Measurements from ENCODE around the gene IQSEC1. TPM values are rescaled to one million over a fixed set of nuclear protein-coding genes. Genes with fewer than 3 reads are reported as not detected.

IQSEC1 gene
- polyA plus RNA-seq, 3 donors: 17.7 to 61.7 (median 30.3) TPM

DNA sequence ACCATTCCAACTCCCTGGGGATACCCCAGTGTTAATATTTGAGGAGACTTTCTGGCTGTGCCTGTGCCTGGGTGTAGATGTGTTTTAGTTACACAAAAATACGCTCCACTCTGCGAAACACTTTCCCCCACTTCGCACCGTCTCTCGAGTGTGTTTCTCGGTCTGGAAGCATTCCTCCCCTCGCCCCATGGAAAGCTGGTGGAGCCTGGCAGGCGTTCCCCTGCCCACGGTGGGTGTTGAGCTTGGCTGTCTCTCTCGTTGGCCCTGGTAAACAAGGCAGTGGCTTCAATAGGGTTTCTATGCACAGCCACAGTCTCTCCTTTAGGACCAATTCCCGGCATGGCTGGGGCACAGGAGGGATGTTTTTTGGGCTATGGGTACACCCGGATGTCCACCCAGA lies 19.3 kb downstream of the IQSEC1 start:
- H3K27me3 ChIP-seq (ENCODE audit: control insufficient read depth in 2 of 2, insufficient read depth in 2 of 2, low read length in 2 of 2): no peaks in the 10 kb centered on the region
- H3K79me2 ChIP-seq (ENCODE audit: insufficient read depth, low read length): no peaks in the 10 kb centered on the region
- H3K27ac Mint-ChIP-seq: no peak overlapping the region
- peaks cover 0 to 1% (median 0%) of the 10 kb centered on the region in 7 donors for H3K9me3 Mint-ChIP-seq
- no peaks in the 10 kb centered on the region for H3K4me1 ChIP-seq (ENCODE audit: control insufficient read depth in 1 of 2, insufficient read depth in 2 of 2, low read length in 2 of 2)
- no peaks in the 10 kb centered on the region for H3K36me3 ChIP-seq (replicated peaks in 1 of 2; ENCODE audit: control insufficient read depth in 1 of 2, insufficient read depth in 2 of 2, low read length in 2 of 2)
- no peaks in the 10 kb centered on the region for H3K36me3 Mint-ChIP-seq
- no peak overlapping the region for H3K4me2 ChIP-seq (replicated peaks; ENCODE audit: extremely low read depth, low read length, poor library complexity, severe bottlenecking)
- H3K27me3 Mint-ChIP-seq (ENCODE audit: low read depth in 3 of 3): peaks cover 3 to 13% (median 8%) of the 10 kb centered on the region in 3 donors
- H3K9ac ChIP-seq (ENCODE audit: insufficient read depth, low read length, poor library complexity, severe bottlenecking): no peak overlapping the region
- no peak overlapping the region for H3K4me3 Mint-ChIP-seq
- TF ChIP-seq, protein P1, sequence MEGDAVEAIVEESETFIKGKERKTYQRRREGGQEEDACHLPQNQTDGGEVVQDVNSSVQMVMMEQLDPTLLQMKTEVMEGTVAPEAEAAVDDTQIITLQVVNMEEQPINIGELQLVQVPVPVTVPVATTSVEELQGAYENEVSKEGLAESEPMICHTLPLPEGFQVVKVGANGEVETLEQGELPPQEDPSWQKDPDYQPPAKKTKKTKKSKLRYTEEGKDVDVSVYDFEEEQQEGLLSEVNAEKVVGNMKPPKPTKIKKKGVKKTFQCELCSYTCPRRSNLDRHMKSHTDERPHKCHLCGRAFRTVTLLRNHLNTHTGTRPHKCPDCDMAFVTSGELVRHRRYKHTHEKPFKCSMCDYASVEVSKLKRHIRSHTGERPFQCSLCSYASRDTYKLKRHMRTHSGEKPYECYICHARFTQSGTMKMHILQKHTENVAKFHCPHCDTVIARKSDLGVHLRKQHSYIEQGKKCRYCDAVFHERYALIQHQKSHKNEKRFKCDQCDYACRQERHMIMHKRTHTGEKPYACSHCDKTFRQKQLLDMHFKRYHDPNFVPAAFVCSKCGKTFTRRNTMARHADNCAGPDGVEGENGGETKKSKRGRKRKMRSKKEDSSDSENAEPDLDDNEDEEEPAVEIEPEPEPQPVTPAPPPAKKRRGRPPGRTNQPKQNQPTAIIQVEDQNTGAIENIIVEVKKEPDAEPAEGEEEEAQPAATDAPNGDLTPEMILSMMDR (IDR thresholded peaks at IDR 0.05): no peak
- no peak for DNase-seq
- H2AFZ ChIP-seq (ENCODE audit: insufficient read depth, low read depth, low read length, poor library complexity, severe bottlenecking): no peak overlapping the region
- no peak overlapping the region for H3K27ac ChIP-seq (ENCODE audit: low read depth in 1 of 2, low read length in 2 of 2)
- no peaks in the 10 kb centered on the region for H3K9me3 ChIP-seq (replicated peaks in 1 of 2; ENCODE audit: control insufficient read depth in 1 of 2, insufficient read depth in 1 of 2, low read length in 2 of 2)
- H4K20me1 ChIP-seq (ENCODE audit: insufficient read depth, low read length): no peaks in the 10 kb centered on the region
- WGBS (ENCODE audit: insufficient coverage): 99% methylated on average over 8 of the region's 12 CpGs
- intact Hi-C loops (cut with micrococcal nuclease): no loop called here
- no peaks in the 10 kb centered on the region for H3K4me1 Mint-ChIP-seq
- no peak overlapping the region for H3K4me3 ChIP-seq (replicated peaks in 1 of 3; ENCODE audit: low read depth in 2 of 3, low read length in 3 of 3)

DNA sequence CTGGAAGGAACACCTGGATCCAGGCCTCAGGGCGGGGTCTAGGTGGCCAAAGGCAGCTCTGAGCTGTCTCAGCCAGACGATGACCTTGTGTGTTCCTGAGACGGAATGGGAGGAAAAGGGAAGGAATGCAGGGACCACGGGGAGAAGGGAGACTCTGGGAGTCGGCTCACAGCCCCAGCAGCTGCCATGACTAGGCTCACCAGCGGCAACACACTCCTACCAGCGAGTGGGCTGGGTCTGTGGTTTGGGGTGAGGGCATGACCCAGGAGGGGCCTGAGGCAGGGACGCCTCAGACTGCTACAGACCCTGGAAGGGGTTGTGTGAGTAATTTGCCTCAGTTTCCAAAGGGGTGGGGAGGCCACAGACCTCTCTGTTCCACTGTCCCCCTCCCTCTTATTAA lies 19.8 kb downstream of the IQSEC1 start:
- Histone ChIP-seq H3K4me3 (replicated peaks in 1 of 3; ENCODE audit: low read depth in 2 of 3, low read length in 3 of 3) (no peak overlapping the region), H3K27ac (ENCODE audit: low read depth in 1 of 2, low read length in 2 of 2) (no peak overlapping the region), H3K9me3 (replicated peaks in 1 of 2; ENCODE audit: control insufficient read depth in 1 of 2, insufficient read depth in 1 of 2, low read length in 2 of 2) (no peaks in the 10 kb centered on the region), H3K4me1 (ENCODE audit: control insufficient read depth in 1 of 2, insufficient read depth in 2 of 2, low read length in 2 of 2) (no peaks in the 10 kb centered on the region), H3K79me2 (ENCODE audit: insufficient read depth, low read length) (no peaks in the 10 kb centered on the region), H2AFZ (ENCODE audit: insufficient read depth, low read depth, low read length, poor library complexity, severe bottlenecking) (no peak overlapping the region), H3K27me3 (ENCODE audit: control insufficient read depth in 2 of 2, insufficient read depth in 2 of 2, low read length in 2 of 2) (no peaks in the 10 kb centered on the region), H4K20me1 (ENCODE audit: insufficient read depth, low read length) (no peaks in the 10 kb centered on the region), H3K9ac (ENCODE audit: insufficient read depth, low read length, poor library complexity, severe bottlenecking) (no peak overlapping the region), H3K36me3 (replicated peaks in 1 of 2; ENCODE audit: control insufficient read depth in 1 of 2, insufficient read depth in 2 of 2, low read length in 2 of 2) (no peaks in the 10 kb centered on the region), H3K4me2 (replicated peaks; ENCODE audit: extremely low read depth, low read length, poor library complexity, severe bottlenecking) (no peak overlapping the region)
- Mint-ChIP-seq H3K4me1 (peaks cover 1% of the 10 kb centered on the region), H3K4me3 (no peak overlapping the region), H3K9me3 (peaks cover 0 to 1% (median 0%) of the 10 kb centered on the region in 7 donors), H3K36me3 (no peaks in the 10 kb centered on the region), H3K27me3 (ENCODE audit: low read depth in 3 of 3) (peaks cover 3 to 13% (median 7%) of the 10 kb centered on the region in 3 donors), H3K27ac (peak overlapping the region in 1 of 7 donors; percentile 55)
- TF ChIP-seq, protein P1 (IDR thresholded peaks at IDR 0.05): no peak
- no peak for DNase-seq
- 100% methylated on average over 2 of the region's 8 CpGs for WGBS (ENCODE audit: insufficient coverage)
- intact Hi-C loops (cut with micrococcal nuclease): no loop called here
